ENCODE measurements around the gene PHLPP2.
"Not testable (repeated sequence)": the region's sequence is repeated elsewhere in the genome, so short reads cannot be mapped to it uniquely, and the experiment has no call there.

Gene PHLPP2

DNA sequence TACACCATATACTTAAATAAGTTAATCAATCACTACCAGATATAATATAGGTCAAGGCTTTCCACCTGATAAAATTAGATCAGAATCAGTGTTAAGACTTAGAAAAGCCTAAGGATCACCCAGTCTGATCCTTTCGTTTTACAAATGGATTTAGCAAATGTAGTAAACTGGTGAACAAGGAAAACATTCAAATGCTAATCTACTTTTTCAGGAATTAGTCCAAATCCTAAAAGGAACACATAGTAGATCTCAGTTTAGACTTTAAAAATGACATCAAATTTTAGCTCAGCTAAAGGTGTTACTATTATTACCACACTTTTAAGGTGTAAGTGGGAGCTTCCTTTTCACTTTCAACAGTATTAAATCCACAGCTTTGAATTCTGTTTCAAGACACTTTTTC, 12.0 kb downstream of the PHLPP2 start:
- DNase-seq: no peak

DNA sequence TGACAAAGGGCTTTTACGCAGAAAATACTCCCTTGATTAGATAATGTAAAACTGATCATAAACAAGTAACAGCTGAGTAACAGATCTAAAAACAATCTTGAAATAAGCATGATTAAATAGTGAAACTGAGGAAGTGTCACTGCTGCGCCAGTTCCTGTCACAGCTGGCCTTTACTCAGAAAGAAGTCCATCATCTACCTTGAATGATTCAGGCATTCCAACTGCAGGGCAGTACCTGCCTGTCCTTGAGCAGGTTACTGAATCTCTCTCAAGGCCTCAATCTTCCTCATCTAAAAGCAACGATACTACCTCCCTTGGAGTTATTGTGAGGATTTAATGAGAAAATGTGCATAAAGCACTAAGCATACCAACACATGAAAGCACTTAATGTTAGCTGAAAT, 12.7 kb downstream of the PHLPP2 start:
- no peak for DNase-seq

DNA sequence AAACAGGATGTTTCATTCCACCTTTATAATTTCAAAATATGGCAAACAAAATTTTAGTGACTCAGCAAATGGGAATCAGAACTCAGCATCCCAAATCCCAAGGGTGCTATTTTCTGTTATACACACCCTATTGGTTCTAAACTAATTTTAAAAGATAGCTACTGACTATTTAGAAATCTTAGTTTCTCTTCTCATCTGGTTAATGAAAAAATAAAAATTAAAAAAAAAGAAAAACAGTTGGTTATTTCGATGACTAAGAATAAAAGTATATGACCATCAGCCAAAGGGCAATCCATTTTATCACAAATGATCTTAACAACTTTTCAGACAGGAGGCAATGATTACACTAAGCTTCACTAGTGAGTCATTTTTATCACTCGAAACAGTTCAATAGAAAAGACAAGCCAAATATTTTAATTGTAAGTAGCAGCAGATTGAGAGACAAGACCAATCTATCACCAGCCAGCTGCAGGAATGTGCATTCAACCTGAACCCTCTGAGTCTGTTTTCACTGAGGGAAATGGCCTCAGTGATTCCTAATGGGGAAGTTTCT, 15.2 kb downstream of the PHLPP2 start:
- no peak for DNase-seq

DNA sequence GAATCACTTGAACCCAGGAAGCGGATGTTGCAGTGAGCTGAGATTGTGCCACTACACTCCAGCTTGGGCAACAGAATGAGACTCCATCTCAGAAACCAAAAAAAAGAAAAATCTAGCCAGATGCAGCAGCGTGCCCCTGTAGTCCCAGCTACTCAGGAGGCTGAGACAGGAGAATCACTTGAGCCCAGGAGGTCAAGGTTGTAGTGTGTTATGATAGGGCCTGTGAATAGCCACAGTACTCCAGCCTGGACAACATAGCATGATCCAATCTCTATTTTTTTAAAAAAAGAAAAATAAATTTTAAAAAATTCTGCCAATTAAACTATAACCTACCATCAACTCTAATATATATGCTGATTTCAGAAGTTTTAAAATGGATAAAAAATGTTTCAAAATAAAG, 15.8 kb downstream of the PHLPP2 start:
- no peak for DNase-seq

DNA sequence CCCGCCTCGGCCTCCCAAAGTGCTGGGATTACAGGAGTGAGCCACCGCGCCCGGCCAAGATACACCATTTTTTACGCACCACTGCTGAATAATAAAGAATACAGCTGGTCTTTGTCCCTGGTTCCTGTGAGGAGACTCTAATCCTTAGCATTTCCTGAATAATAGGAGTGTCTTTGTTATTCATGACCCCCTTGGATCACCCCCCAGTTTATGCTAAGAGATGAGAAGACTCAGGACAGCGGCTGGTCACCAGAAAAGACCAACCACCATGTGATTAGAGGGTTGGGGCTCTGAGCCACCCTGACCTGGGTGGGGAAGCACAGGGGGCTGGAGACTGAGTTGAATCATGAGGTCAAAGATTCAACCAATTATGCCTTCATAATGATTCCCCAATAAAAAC, 17.3 kb downstream of the PHLPP2 start:
- no peak for DNase-seq

DNA sequence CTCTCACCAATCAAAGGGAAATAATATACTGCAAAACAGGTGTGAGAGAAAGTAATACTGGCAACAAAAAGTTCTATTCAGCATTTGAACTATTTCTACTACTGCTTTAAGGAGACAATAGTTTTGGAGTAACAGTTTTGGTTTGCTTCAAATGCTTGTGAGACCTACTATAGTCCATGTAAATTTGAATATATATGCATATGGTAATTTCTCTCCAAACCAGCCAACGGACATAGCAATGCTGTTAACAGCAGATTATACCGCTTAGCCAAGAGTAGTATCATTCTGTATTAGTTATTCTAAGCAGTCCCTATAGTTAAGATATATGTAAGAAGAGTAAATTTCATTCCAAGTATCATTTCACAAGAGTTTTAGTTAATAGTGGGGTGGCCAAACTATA, 18.5 kb downstream of the PHLPP2 start:
- no peak for DNase-seq

DNA sequence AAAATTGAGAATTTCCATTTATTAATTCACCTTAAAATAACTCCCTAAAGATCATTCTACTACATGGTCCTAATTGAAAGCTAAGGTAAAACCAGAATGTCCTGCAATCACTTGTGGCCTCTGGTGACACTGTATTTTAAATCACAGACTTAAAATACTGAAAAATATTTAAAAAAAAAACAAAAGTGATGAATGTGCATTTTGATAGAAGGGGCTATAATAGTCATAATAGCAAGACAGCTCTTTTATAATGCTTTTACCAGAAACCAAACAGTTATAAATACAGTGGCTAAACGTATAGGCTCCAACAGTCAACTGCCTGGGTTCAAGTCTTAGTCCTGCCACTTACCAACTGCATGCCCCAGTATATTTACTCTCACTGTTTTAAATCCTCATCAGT, 21.2 kb downstream of the PHLPP2 start:
- DNase-seq: no peak

DNA sequence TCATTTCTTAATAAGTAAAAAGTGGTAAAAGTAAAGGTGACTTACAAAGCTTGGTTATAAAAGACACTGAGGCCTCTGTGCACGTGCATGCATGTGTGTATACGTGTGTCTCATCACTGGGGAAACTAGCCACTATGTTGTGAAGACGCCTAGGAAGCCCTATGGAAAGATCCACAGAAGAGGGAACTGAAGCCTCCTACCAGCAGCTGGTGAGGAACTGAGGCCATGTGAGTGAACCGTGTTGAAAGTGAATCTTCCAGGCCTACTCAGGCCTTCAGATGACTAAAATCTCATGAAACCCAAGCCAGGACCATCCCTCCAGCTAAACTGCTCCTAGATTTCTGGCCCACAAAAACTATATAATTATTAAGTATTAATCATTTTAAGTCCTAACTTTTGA, 23.7 kb downstream of the PHLPP2 start:
- DNase-seq: no peak

DNA sequence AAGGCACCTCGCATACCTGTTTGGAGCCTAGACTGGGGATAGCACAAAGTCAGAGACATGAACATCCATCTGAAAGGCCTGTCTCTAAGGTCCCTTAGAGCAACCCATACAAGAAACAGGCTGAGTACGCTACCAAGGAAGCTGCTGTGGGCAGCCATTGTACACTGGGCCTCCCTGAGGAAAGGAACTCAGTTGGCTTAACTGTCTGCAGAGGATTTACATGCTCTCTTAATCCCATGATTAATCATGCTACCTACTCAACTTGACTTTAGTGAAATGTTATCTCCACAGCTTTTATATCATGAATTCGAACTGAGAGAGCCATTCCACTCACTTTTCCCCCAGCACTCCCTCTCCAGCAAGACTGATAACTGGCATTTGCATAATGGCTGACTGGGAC, 26.0 kb downstream of the PHLPP2 start:
- no peak for DNase-seq

DNA sequence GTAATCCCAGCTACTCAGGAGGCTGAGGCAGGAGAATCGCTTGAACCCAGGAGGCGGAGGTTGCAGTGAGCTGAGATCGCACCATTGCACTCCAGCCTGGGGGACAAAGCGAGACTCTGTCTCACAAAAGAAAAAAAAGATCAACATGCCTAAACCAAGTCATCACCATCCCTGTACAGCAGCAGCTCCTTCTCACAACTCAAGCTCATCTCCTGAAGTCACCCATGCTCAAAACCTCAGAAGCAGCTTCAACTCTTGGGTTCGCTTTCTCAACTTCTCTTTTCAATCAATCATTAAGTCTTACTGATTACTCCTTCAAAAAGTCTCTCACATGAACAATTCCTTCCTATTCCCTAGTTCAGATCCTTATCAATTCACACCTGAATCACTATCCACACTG, 31.3 kb downstream of the PHLPP2 start:
- no peak for DNase-seq

DNA sequence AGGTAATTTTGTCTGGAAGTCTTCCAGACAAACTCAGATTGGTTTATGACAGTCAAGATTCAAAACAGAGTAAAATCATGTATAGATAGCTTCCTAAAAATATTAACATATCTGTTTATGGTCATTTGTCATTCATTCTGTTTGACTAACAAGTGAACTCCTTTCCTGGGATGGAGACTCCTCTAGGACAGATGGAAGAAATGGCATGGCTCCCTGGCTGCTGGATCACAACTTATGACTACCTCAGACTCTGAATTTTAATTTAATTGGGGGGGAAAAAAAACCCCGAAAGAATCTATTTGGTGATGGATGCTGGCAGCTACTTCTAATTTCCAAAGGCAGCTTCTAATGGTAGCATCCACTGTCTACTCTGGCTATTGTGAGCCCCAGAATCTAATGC, 34.6 kb downstream of the PHLPP2 start:
- no peak for DNase-seq

DNA sequence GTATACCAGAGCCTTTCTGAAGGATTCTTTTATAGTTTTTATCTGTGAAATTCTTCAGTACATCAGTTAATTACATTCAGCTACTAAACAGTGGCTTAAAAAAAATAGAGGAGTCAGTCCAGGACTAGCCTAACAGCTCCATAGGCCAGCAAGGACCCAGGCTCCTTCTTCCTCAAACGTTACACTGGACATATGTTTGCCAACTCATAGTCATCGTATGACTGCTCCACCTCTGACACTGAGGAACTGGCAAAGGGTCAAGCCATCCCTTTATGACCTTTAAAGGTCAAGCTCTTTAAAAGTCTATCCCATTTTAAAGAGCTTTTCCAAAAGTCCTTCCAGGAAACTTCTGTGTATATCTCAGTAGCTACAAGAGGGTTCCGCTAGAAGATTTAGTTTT, 36.6 kb downstream of the PHLPP2 start:
- DNase-seq: no peak

DNA sequence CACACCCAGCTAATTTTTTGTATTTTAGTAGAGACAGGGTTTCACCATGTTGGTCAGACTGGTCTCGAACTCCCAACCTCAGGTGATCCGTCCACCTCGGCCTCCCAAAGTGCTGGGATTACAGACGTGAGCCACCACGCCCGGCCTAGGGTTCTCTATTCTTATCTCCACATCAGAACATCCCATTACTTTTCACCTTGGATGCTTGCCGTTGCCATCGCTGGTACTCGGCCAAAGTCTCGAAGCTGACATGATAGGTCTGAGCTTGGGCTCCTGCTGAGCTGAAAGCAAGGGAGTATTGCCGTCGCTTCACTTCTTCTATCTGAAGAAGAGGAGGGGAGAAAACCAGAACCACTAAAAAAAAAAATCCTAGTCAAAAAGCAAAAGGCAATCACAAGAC, 40.2 kb downstream of the PHLPP2 start:
- DNase-seq: not testable (repeated sequence)

DNA sequence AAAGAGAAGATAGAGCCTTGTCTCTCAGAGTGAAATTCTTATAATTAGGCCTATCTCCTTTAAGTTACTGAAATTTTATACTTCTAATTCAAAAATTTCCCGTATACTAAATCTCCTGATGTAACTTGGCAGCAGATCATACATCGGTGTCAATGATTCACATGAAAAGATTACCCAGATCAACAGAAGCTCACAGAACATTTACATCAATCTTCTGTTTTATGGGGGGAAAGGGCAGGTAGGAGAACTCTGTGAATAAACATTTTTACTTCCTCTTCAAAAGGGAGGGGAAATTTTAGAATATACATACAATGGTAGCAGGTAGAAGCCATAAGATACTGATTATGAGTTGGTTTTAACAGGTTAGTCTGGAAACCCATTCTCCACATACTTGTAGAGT, 43.1 kb downstream of the PHLPP2 start:
- DNase-seq: no peak

DNA sequence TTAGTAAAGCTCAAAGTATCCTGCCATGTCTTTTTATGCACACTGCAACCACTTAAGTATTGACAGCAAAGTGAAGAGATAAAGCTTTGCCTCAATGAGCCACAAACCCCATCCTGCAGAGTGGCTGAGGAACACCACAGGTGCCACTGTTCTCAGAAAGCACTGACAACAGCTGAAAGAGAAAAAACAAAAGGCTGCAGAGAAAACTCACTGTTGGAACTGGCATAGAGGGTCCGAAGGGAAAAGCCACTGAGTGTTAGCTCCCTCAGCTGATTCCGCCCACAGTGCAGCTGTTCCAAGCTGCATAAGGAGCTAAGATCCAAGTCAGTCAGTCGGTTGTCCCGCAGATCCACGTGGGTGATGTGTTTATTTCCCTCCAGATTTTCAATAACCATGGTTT, 48.3 kb downstream of the PHLPP2 start:
- DNase-seq: no peak

DNA sequence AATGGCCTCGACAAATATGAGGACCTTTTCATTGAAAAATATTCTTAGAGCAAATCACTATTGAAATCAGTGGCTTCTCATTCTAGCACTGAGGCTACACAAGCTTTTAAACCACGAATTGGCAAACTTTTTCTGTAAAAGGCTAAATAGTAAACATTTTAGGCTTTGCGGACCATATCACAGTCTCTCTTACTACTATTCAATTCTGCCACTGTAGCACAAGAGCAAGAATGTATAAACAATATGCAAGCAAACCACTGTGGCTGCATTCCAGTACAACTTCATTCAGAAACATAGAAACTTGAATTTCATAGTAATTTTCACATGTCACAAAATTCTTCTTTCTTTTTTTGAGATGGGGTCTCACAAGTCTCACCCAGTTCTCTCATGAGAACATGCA, 49.1 kb downstream of the PHLPP2 start:
- DNase-seq: no peak

DNA sequence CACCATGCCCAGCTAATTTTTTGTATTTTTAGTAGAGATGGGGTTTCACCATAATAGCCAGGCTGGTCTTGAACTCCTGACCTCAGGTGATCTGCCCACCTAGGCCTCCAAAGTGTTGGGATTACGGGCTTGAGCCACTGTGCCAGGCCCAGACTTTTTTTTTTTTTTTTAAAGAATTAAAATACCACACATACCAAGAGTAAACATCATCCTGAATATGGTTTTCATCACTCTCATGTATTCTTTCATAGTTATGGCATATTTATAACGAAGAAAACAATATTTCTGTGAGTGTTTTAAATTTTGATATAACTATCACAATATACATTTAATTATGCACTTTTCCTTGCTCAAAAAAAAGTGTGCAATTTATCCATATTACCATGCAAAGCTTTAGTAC, 50.3 kb downstream of the PHLPP2 start:
- DNase-seq: no peak

DNA sequence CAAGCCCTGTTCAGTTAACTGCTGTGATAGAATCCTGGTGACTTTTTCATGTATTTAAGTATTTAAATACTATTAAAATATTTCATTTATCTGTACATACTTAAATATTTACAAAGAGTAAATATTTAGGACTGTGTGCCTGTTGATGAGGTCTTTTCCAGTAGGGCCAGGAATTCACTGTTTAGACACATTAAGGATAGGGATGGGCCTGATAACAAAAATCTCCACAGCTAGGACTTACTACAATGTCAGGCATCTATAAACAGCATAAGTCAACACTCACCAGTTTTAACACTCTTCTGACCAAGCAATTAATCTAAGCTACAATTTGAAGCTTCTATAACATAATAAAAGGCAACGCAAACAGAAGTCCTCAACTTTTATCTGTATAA, 50.9 kb downstream of the PHLPP2 start:
- DNase-seq: no peak

DNA sequence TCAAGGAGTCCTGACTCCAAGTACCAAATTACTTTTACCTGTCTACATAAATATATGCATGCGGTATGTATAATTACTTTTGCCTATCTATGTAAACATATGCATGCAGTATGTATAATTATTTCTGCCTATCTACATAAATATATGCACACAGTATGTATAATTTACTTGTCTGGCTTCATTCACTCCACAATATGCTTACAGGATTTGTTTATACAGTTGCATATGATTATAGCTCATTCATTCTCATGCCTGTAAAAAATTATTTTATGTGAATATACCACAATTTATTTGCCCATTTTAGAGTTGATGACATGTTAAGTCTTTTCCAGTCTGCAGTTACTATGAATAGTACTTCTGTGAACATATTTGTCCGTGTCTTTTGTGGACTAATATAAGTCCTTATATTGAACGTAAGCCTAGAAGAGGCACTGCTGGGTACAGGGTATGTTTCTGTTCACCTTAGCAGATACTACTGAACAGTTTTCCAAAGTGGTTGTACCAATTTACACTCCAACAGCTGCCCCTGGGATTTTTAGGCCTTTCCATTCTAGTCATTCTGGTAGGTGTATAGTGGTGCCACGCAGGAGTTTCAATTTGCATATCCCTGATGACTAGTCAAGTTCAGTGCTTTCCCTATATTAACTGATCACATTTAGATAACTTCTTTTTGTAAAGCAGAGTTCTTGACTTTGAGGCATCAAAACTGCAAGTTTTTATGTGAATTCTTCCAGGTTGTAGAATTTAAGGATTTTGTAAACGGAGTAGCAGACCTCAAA, 51.5 kb downstream of the PHLPP2 start:
- DNase-seq: no peak

DNA sequence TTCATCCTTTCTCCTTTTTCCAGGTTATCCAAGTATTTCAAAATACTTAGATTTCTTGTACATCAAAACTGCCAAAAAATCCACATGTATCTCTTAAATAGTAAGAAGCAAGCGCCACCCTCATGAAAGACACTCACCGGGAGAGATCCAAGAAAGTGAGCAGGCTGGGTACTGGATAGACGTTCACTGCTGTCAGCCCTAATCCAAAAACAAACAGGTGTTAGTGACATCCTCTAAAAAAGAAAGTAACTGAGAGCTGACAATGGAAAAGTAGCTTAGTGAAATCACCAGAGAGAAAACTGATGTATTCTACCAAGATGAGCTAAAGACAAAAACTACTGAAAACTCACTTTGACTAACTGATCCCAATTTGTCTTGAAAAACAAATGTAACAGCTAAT, 52.4 kb downstream of the PHLPP2 start:
- no peak for DNase-seq

DNA sequence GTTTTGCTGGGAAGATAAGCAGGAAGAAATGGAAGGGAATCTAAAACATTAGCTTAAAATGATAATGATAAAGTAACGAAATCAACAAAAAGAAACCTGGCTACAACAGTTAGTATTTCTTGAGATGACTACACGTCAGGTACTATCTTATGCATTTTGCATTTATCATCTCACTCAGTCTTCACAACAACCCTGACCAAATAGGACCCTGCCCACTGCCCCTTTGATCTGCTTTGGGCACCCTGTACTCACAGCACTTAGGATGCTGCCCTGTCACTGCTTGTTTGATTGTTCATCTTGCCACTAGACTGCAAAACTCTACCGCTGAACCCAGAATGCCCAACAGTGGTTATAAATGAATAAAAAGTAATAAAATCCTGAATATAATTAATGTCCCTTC, 53.3 kb downstream of the PHLPP2 start:
- DNase-seq: no peak

DNA sequence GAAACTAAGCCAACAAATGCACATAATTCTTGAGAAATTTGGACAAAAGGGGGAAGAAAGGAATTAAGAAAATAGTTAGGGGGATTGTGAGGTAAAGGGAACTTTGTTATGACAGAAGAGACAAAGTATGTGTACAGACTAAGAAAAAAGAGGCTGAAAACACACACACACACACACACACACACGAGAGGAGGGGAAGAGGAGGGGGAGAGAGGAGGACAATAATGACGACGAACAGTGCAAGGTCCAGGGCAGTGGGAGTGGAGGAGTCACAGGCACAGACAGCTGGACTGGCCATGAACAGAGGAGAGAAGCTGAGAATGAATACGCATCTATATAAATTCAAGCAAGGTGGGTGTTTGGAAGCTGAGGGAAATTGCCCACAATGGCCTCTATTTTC, 54.0 kb downstream of the PHLPP2 start:
- DNase-seq: no peak

DNA sequence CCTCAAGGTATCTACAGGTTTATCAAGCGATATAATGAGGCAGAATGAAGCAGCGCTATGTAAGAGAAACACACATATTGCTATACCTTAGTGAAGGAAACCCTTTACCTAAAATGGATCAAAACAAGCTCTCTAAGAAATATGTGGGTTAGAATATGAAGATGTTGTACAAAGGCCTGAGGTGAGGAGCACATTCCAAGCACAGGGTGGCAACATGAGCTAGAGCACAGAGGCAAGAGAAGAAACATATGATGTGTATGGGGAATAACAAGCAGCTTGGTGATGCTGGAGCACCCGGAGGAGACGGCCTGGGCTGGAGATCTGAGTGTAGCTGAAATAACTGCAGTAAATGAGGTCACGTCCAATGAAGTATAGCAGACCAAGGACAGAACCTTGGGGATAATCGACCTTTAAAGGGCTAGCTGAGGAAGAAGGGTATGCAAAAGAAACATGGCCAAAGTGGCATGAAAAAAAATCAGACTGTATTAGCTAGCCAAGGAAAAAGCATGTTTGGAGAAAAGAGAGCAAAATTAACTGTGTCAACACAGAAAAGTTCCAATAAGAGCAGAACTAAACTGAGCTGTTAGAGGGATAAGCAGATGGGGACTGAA, 54.5 kb downstream of the PHLPP2 start:
- no peak for DNase-seq

DNA sequence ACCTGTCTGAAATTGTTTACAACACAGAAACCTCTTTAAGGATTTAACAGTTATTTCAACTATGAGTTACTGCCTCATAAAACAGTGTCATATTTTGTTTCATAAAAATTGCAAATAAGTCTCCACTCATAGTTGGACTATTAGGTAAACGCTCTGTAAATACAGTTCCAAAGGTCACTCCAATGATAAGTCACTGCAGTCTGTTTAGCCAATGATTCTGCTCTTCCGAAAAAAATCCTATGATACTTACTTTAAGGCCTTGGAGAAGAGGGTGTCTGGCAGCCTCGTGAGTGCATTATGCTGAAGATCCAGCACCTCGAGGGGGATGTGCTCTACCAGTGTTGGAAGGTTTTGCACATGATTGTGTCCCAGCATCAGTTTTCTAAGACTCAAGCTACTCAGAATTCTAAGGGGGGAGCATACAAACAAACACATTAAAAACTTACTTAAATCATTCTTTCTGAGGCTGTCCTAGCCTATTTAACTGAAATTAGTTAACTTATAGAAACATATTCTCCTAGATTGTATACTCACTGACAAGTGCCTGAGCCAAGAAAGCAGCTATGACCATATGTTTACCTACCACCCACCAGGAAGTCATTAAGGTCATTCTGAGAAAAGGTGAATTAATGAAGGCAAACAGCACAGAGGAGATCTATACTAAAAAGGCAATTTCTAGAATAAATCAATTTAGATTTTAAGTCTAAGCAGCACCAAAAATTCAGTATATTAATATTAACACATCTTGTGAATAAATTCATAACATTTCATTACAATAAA, 57.4 kb downstream of the PHLPP2 start:
- DNase-seq: no peak
